HepG2 (cell line): ENCODE measurements around the gene THEMIS. TPM values are rescaled to one million over a fixed set of nuclear protein-coding genes. Genes with fewer than 3 reads are reported as not detected.
A peak's percentile ranks its signal among the peaks of the same experiment; 100 is the strongest.

Experiments used
- ATAC-seq: fragments of 200-7000 bp; cut with Tn5 transposase; 3 replicates; pipeline ENCODE4 v1.9.1; 2020; ENCODE audit warnings: mild to moderate bottlenecking, moderate library complexity
- BruUV-seq: library from RNA; stranded (reverse); fragments of 400-500 nt; replicated peaks from 2 replicates; lab custom pipeline; 2021; lab: Mats Ljungman, UMichigan
- CTCF ChIA-PET: fragments of 300-600 bp; formaldehyde crosslinking; extraction: SDS; loops from one replicate; lab custom pipeline; 2021; ENCODE audit warnings: low total read pairs, inconsistent platforms, low intra/inter-chr PET ratio; lab: Yijun Ruan, JAX
- POLR2A ChIA-PET: fragments of 350-600 bp; sonication (Branson Sonifier 250); formaldehyde crosslinking; loops from one replicate; lab custom pipeline; 2020; ENCODE audit warnings: antibody characterized with exemption, inconsistent platforms; lab: Yijun Ruan, JAX
- DNase-seq: peaks from one replicate; pipeline ENCODE4 v3.0.0-alpha.2; 2015; ENCODE audit warnings: low spot score
- FAIRE-seq: peaks from 3 replicates; lab custom pipeline; 2011; peaks lifted over from hg19 to GRCh38; lab: Jason Lieb, UNC
- H2AFZ ChIP-seq: one replicate; pipeline ENCODE4 v1.6.1; 2011; ENCODE audit warnings: low read length, inconsistent platforms
- H3K27ac ChIP-seq: fragments of 300-600 bp; 3 replicates; pipeline ENCODE4 v1.8.0; 2011; ENCODE audit warnings: mixed run types, mild to moderate bottlenecking, mixed read lengths, low read length, inconsistent platforms; ENCODE audit not compliant: insufficient read depth; ENCODE audit errors: extremely low read length
- H3K27me3 ChIP-seq, 2 experiments: fragments of 200-600 bp in 1 of 2; 2 replicates in 1 of 2; 3 replicates in 1 of 2; pipeline versions ENCODE4 v1.6.0 to v1.8.0; 2011; ENCODE audit warnings: low read length in 2 of 2, mild to moderate bottlenecking in 2 of 2, moderate library complexity in 2 of 2, inconsistent platforms in 1 of 2; ENCODE audit not compliant: insufficient read depth in 2 of 2, control insufficient read depth in 1 of 2
- H3K36me3 ChIP-seq, 2 experiments: fragments of 200-600 bp in 1 of 2; replicated peaks in 1 of 2; 2 replicates in 1 of 2; 3 replicates in 1 of 2; pipeline versions ENCODE4 v1.5.1 to v1.8.0; 2011; ENCODE audit warnings: low read length in 2 of 2, inconsistent platforms in 1 of 2; ENCODE audit not compliant: insufficient read depth in 2 of 2, control insufficient read depth in 1 of 2
- H3K4me1 ChIP-seq: 2 replicates; pipeline ENCODE4 v1.5.1; 2012; ENCODE audit warnings: low read length, inconsistent platforms; ENCODE audit not compliant: insufficient read depth
- H3K4me2 ChIP-seq: 2 replicates; pipeline ENCODE4 v1.6.0; 2011; ENCODE audit warnings: low read depth, low read length, inconsistent platforms
- H3K4me3 ChIP-seq, 3 experiments: fragments of 200-600 bp in 1 of 3; sonication (generic), shearing (Covaris generic) in 1 of 3; replicated peaks in 1 of 3; 2 replicates each; pipeline ENCODE4 v1.5.1; 2011 to 2016; ENCODE audit warnings: low read length in 3 of 3, inconsistent platforms in 2 of 3, low read depth in 2 of 3, mild to moderate bottlenecking in 2 of 3, control low read depth in 1 of 3, mixed read lengths in 1 of 3; ENCODE audit not compliant: insufficient read depth in 1 of 3
- H3K79me2 ChIP-seq: one replicate; pipeline ENCODE4 v1.6.1; 2011; ENCODE audit warnings: low read length, inconsistent platforms; ENCODE audit not compliant: insufficient read depth
- H3K9ac ChIP-seq: 2 replicates; pipeline ENCODE4 v1.6.0; 2011; ENCODE audit warnings: mild to moderate bottlenecking, low read depth, low read length, inconsistent platforms; ENCODE audit not compliant: insufficient read depth
- H3K9me3 ChIP-seq: 2 replicates; pipeline ENCODE4 v1.5.1; 2012; ENCODE audit warnings: mild to moderate bottlenecking, low read length
- H4K20me1 ChIP-seq: 2 replicates; pipeline ENCODE4 v1.6.0; 2011; ENCODE audit warnings: inconsistent platforms, mild to moderate bottlenecking, low read length, moderate library complexity; ENCODE audit not compliant: insufficient read depth
- MAFF ChIP-seq: IDR thresholded peaks from 2 replicates; pipeline ENCODE4 v1.6.1; 2011; ENCODE audit warnings: low read depth, low read length, improper control_type of control experiment
- MAFK ChIP-seq, 2 experiments: IDR thresholded peaks in 1 of 2; conservative IDR thresholded peaks in 1 of 2; 2 replicates each; pipeline ENCODE4 v1.6.1; 2011; ENCODE audit warnings: improper control_type of control experiment in 2 of 2, low read length in 2 of 2
- SRF ChIP-seq: IDR thresholded peaks from 2 replicates; pipeline ENCODE4 v1.6.1; 2011; ENCODE audit warnings: mild to moderate bottlenecking, low read depth, low read length, moderate library complexity
- TAF15 ChIP-seq: fragments of 200-400 bp; formaldehyde crosslinking; IDR thresholded peaks from one replicate; pipeline ENCODE4 v1.6.1; 2018; ENCODE audit warnings: mild to moderate bottlenecking, low read depth, low read length; ENCODE audit not compliant: poor library complexity, severe bottlenecking
- WGBS: methylation state at CpG from one replicate; pipeline ENCODE4 v1.1.6; 2017; ENCODE audit warnings: low lambda C conversion rate; 5-methylcytosine and 5-hydroxymethylcytosine counted together
- in situ Hi-C: cut with HindIII; loops from 2 replicates; pipeline ENCODE4 v1.10.0; 2017; ENCODE audit warnings: low pct_unique_long_range_greater_than_20kb; ENCODE audit not compliant: extremely low pct_ligation_motif_present
- intact Hi-C: fragments of 100-400 bp; cut with micrococcal nuclease; formaldehyde crosslinking; loops from one replicate; pipeline ENCODE4 v1.10.0; 2022; ENCODE audit not compliant: unreplicated experiment
- polyA plus RNA-seq, 8 experiments: library from polyadenylated mRNA; depleted of rRNA in 3 of 8; stranded (reverse) in 7 of 8; unstranded in 1 of 8; fragments of >200 nt; fragmentation: Illumina TruSeq in 4 of 8; extraction: Trizol in 4 of 8; gene quantifications; 2 replicates each; pipeline versions ENCODE4 v1.2.1 to v1.2.3, GENCODE V29; 2011 to 2016; ENCODE audit warnings: low read depth in 4 of 8, missing spikeins in 1 of 8, mixed read lengths in 1 of 8; ENCODE audit not compliant: insufficient read depth in 1 of 8
- total RNA-seq, 5 experiments: library from RNA; depleted of rRNA; stranded (reverse); fragments of >200 nt; fragmentation: Illumina TruSeq; extraction: Trizol; gene quantifications; 2 replicates each; pipeline ENCODE4 v1.2.3, GENCODE V29; 2016; ENCODE audit warnings: low read depth in 1 of 5

The THEMIS gene
- total and polyA plus RNA-seq, 2 of the 13 experiments (the other 11 are each of a cell fraction or from before 2014, with no cell fraction given), result not detected

- Histone ChIP-seq H2AFZ (no peak overlapping the region), H3K4me2 (no peak overlapping the region), H3K36me3 (no peaks in the 10 kb centered on the region), H3K9me3 (no peaks in the 10 kb centered on the region), H3K79me2 (no peaks in the 10 kb centered on the region), H3K4me1 (peaks cover 5% of the 10 kb centered on the region; the same call in 1 of the 2 replicates), H3K9ac (no peak overlapping the region), H3K27ac (no peak overlapping the region), H4K20me1 (no peaks in the 10 kb centered on the region), H3K27me3 (no peaks in the 10 kb centered on the region), H3K4me3 (no peak overlapping the region)
- WGBS, result 0% methylated on average over 3 of the region's 3 CpGs
- no TSS peak for BruUV-seq
- no peak for FAIRE-seq
- DNase-seq, result no peak
- intact Hi-C loops (no loop called here), in situ Hi-C loops (no loop called here)
- ChIA-PET CTCF (no interaction called here), POLR2A (no interaction called here)
- no peak for TF ChIP-seq TAF15
- no peak for ATAC-seq
These were observed 17.9 kb upstream of the THEMIS start for GRCh38 chr6:127918506-127919427.

GRCh38 chr6:127917766-127918165 lies 16.9 kb upstream of the THEMIS start:
- in situ Hi-C loops, result no loop called here
- POLR2A ChIA-PET, result no interaction called here

More at GRCh38 chr6:127917766-127918165, 16.9 kb upstream of the THEMIS start:
- intact Hi-C loops, result no loop called here
- no peak overlapping the region for H3K4me3 ChIP-seq
- H3K27me3 ChIP-seq, result no peaks in the 10 kb centered on the region
- BruUV-seq, result no TSS peak
- DNase-seq (no peak), FAIRE-seq (no peak), ATAC-seq (no peak)
- no peaks in the 10 kb centered on the region for H4K20me1 ChIP-seq
- TF ChIP-seq MAFK (conservative IDR thresholded peaks at IDR 0.05 in 1 of 2, IDR thresholded peaks at IDR 0.05 in 1 of 2; ENCODE audit: low read length in 2 of 2) (peak; percentile 81 to 92), SRF (no peak), MAFF (peak; percentile 83)
- H2AFZ ChIP-seq, result no peak overlapping the region
- H3K4me2 ChIP-seq, result no peak overlapping the region
- WGBS, result 0% methylated on average over 1 of the region's 1 CpG
- no peaks in the 10 kb centered on the region for H3K9me3 ChIP-seq
- no peaks in the 10 kb centered on the region for H3K36me3 ChIP-seq
- H3K9ac ChIP-seq, result no peak overlapping the region
- no peak overlapping the region for H3K27ac ChIP-seq
- no peaks in the 10 kb centered on the region for H3K79me2 ChIP-seq
- CTCF ChIA-PET, result no interaction called here
- peaks cover 5% of the 10 kb centered on the region; the same call in 1 of the 2 replicates for H3K4me1 ChIP-seq
